Cardiac fibroblast (primary cell): Measurements from ENCODE around the gene ZNF804A.

Experiments
- DNase-seq, 2 donors: peaks; one replicate each; pipeline versions ENCODE4 v3.0.0 to v3.0.0-alpha.2; 2010; ENCODE audit warnings: low read depth in 2 of 2
- H3K4me3 ChIP-seq, 2 donors: replicated peaks in 1 of 2; 1 replicate in 1 of 2; 2 replicates in 1 of 2; pipeline ENCODE4 v1.5.1; 2011; ENCODE audit warnings: low read depth in 2 of 2, low read length in 2 of 2, mild to moderate bottlenecking in 2 of 2, moderate library complexity in 1 of 2
- TF ChIP-seq, protein P1 (sequence below): IDR thresholded peaks from one replicate; pipeline ENCODE4 v1.5.1; 2011; ENCODE audit warnings: low read depth, mild to moderate bottlenecking, low read length, inconsistent platforms

The ZNF804A gene

DNA sequence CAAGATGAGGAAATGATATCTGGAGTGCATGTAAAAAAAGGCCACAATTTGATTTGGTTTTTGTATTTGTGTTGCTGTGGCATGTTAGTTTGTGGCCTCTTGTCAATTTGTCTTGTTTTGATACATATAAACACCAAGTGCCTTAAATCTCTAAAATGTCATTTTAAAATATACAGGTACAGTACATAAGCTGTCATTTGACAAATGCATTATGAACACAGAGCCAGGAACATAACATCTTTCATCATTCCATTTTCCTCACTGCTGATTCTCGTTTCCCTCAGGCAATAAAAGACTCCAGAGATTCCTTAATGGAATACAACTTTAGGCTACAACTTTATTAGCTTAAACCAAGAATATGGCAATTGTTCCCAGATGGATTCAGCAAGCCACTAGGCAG is 217.5 kb downstream of the ZNF804A start:
- no peak overlapping the region for H3K4me3 ChIP-seq
- TF ChIP-seq, protein P1, sequence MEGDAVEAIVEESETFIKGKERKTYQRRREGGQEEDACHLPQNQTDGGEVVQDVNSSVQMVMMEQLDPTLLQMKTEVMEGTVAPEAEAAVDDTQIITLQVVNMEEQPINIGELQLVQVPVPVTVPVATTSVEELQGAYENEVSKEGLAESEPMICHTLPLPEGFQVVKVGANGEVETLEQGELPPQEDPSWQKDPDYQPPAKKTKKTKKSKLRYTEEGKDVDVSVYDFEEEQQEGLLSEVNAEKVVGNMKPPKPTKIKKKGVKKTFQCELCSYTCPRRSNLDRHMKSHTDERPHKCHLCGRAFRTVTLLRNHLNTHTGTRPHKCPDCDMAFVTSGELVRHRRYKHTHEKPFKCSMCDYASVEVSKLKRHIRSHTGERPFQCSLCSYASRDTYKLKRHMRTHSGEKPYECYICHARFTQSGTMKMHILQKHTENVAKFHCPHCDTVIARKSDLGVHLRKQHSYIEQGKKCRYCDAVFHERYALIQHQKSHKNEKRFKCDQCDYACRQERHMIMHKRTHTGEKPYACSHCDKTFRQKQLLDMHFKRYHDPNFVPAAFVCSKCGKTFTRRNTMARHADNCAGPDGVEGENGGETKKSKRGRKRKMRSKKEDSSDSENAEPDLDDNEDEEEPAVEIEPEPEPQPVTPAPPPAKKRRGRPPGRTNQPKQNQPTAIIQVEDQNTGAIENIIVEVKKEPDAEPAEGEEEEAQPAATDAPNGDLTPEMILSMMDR = no peak
- DNase-seq = no peak

DNA sequence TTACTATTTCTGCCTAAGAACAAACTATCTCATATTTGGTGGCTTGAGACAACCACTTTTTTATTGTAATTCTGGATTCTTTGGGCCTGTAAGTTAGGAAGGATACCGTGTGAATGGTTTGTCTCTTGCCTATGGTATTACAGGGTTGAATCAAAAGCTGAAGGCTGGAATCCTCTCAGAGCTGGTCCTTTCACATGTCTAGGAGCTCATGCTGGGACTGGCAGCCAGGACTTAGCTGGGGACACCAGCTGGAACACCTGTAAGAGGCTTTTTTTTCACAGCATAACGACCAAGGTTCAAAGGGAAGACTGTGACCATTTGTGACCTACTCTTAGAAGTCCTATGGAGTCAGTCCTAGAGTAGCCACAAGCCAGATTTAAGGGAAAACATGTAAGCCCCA is 226.3 kb downstream of the ZNF804A start:
- H3K4me3 ChIP-seq = no peak overlapping the region
- no peak for DNase-seq
- TF ChIP-seq, protein P1 = no peak

- H3K4me3 ChIP-seq = no peak overlapping the region
- no peak for DNase-seq
- TF ChIP-seq, protein P1 = no peak
These were observed 232.2 kb downstream of the ZNF804A start for GRCh38 chr2:184830531-184830930.

DNA sequence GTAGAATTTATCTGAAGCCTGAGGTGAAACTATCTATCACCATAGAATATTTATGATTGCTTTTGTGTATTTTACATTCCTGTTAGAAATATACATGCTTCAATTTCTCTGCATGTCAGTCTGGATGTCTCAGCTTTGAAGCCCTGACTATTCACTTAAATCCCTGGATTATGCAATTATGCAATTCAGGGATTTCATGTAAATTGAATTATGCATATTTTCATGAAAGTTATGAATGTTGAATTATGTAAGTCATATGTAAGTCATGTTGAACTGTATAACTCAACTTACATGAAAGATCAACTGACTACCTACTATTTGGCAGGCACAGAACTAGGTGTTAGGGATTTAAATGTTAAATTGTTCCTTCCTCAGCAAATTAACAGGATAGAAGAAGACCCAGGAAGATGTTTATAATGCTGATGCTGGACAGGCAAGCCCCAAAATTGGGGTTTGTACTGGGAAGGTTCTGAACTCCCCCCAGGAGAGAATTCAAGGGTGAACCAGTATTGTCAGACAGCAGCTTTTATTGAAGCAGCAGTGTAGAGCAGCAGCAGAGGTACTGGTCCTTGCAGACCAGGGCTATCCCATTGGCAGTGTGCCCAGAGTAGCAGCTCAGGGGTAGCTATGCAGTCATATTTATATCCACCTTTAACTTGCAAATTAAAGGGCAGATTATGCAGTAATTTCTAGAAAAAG is 236.5 kb downstream of the ZNF804A start:
- peak in 1 of 2 donors; percentile 9 for DNase-seq
- TF ChIP-seq, protein P1 = no peak

DNA sequence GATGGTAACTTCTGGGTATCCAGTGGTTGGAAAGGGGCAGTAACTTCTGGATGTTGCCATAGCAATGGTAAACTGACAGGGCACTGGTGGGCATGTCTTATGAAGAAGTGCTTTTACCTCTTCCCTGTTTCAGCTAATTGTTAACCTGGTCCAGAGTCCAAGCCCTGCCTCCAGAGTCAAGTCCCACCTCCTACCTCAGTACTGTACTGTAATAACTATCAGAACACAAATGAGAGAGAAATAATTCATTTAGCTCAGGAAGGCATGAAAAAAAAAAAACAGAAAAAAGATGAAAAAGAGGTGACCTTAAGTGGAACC is 237.0 kb downstream of the ZNF804A start:
- DNase-seq = no peak
- TF ChIP-seq, protein P1 = no peak
- no peak overlapping the region for H3K4me3 ChIP-seq

More for the DNA sequence above, 236.5 kb downstream of the ZNF804A start:
- H3K4me3 ChIP-seq = no peak overlapping the region

DNA sequence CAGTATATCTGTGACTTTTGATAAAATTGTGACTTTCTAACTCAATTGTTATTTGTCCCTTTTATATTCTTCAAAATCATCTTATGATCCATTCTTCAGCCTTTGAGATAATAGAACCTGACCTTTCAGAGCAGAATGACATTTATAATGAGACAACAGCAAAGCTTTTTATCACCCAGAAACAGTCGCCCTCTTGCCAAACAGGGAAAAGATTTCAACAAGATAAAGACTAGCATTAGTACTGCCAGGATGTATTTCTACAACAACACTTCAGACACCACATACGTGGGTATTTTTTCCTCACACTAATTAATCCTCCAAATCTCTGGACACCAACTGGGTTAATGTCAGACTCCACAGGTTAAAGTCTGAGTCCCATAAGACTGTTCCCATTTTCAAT is 249.0 kb downstream of the ZNF804A start:
- TF ChIP-seq, protein P1 = no peak
- DNase-seq = no peak
- H3K4me3 ChIP-seq = no peak overlapping the region

DNA sequence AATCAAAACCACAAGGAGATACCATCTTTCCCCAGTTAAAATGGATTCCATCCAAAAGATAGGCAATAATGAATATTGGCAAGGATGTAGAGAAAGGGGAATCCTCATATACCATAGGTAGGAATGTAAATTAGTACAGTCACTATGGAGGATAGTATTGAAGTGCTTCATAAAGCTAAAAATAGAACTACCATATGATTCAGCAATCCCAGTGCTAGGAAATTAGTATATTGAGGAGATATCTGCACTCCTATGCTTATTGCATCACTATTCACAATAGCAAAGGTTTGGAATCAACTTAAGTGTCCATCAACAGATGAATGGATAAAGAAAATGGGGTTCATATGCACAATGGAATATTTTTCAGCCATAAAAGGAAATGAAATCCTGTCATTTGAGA is 251.2 kb downstream of the ZNF804A start:
- H3K4me3 ChIP-seq = no peak overlapping the region
- no peak for DNase-seq
- TF ChIP-seq, protein P1 = no peak
